Caco-2 (cell line): ENCODE results near the gene SH2D1A. TPM values are rescaled to one million over a fixed set of nuclear protein-coding genes. Genes with fewer than 3 reads are reported as not detected.

Experiments used
- BruUV-seq: library from RNA; stranded (reverse); fragments of 400-500 nt; replicated peaks from 2 replicates; lab custom pipeline; 2021; lab: Mats Ljungman, UMichigan
- CTCF ChIA-PET: fragments of 300-600 bp; sonication (Branson Sonifier 250); formaldehyde crosslinking; loops from one replicate; lab custom pipeline; 2022; ENCODE audit warnings: antibody characterized with exemption; lab: Charles Lee
- POLR2A ChIA-PET: fragments of 300-600 bp; sonication (Branson Sonifier 250); formaldehyde crosslinking; loops from one replicate; lab custom pipeline; 2022; ENCODE audit warnings: antibody characterized with exemption; lab: Charles Lee
- DNase-seq, 2 experiments: peaks; one replicate each; pipeline versions ENCODE4 v3.0.0 to v3.0.0-alpha.2; 2020 to 2022
- H3K27me3 ChIP-seq: replicated peaks from 2 replicates; pipeline ENCODE4 v1.6.0; 2011; ENCODE audit warnings: low read length; ENCODE audit not compliant: control insufficient read depth, insufficient read depth
- H3K36me3 ChIP-seq: 2 replicates; pipeline ENCODE4 v1.5.1; 2011; ENCODE audit warnings: low read length; ENCODE audit not compliant: control insufficient read depth, insufficient read depth
- H3K4me1 ChIP-seq: fragments of 250-450 bp; sonication (Bioruptor Pico); 2 replicates; pipeline ENCODE4 v1.5.1; 2020; ENCODE audit warnings: mild to moderate bottlenecking
- H3K4me3 ChIP-seq: 2 replicates; pipeline ENCODE4 v1.5.1; 2011; ENCODE audit warnings: low read depth, mild to moderate bottlenecking, control low read depth, low read length
- H3K9me3 ChIP-seq: fragments of 250-450 bp; sonication (Bioruptor Pico); 2 replicates; pipeline ENCODE4 v1.5.1; 2020; ENCODE audit warnings: mild to moderate bottlenecking, moderate library complexity
- H3K27ac Mint-ChIP-seq: one replicate; pipeline ENCODE4 v1.8.0; 2022; ENCODE audit warnings: mixed read lengths; ENCODE audit not compliant: unreplicated experiment
- H3K27me3 Mint-ChIP-seq: one replicate; pipeline ENCODE4 v1.8.0; 2022; ENCODE audit warnings: mixed read lengths; ENCODE audit not compliant: insufficient read depth, unreplicated experiment
- H3K36me3 Mint-ChIP-seq: one replicate; pipeline ENCODE4 v1.8.0; 2022; ENCODE audit warnings: mild to moderate bottlenecking, mixed read lengths; ENCODE audit not compliant: insufficient read depth, unreplicated experiment
- H3K4me1 Mint-ChIP-seq: one replicate; pipeline ENCODE4 v1.8.0; 2022; ENCODE audit warnings: low read depth, mixed read lengths; ENCODE audit not compliant: unreplicated experiment
- H3K4me3 Mint-ChIP-seq: one replicate; pipeline ENCODE4 v1.8.0; 2022; ENCODE audit warnings: mild to moderate bottlenecking, moderate library complexity, mixed read lengths; ENCODE audit not compliant: unreplicated experiment
- H3K9me3 Mint-ChIP-seq: one replicate; pipeline ENCODE4 v1.8.0; 2022; ENCODE audit warnings: mixed read lengths; ENCODE audit not compliant: unreplicated experiment
- CTCF ChIP-seq, 2 experiments: fragments of 200-600 bp in 1 of 2; IDR thresholded peaks; 1 replicate in 1 of 2; 2 replicates in 1 of 2; pipeline versions ENCODE4 v1.5.1 to v1.8.0; 2011 to 2022; ENCODE audit warnings: antibody characterized with exemption in 1 of 2, control low read depth in 1 of 2, inconsistent platforms in 1 of 2, low read depth in 1 of 2, low read length in 1 of 2, mild to moderate bottlenecking in 1 of 2, moderate library complexity in 1 of 2; ENCODE audit not compliant: insufficient read depth in 1 of 2, severe bottlenecking in 1 of 2, unreplicated experiment in 1 of 2
- intact Hi-C: fragments of 100-400 bp; cut with micrococcal nuclease; formaldehyde crosslinking; loops from one replicate; pipeline ENCODE4 v1.10.0; 2022; ENCODE audit not compliant: unreplicated experiment
- total RNA-seq: library from RNA; stranded (reverse); gene quantifications from 2 replicates; pipeline ENCODE4 v1.2.3, GENCODE V29; 2022

SH2D1A gene
- total RNA-seq, 1 experiment from 2014 or later, result not detected

DNA sequence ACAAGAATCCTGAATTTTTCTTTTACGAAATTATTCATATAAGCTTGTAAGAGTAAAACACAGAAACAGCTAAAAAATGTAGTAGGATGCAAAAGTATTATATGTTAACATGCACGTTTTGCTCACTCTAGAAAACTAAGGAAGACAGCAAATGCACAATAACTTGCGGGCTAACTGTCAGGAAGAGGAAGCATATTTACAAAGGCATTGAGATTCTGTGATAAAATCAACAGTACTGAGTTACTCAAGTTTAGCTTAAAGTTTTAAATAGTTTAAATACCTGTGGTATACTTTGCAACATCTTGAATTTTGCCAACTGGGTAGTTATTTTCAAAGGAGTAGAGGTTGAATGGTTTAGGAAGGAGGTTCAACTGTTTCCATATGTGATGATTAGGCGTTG lies 37.0 kb downstream of the SH2D1A start:
- DNase-seq, result no peak
- Mint-ChIP-seq H3K27me3 (peaks cover 4% of the 10 kb centered on the region), H3K4me3 (no peak overlapping the region), H3K27ac (no peak overlapping the region), H3K36me3 (no peaks in the 10 kb centered on the region), H3K4me1 (no peaks in the 10 kb centered on the region), H3K9me3 (no peaks in the 10 kb centered on the region)
- CTCF ChIA-PET, result no interaction called here
- no TSS peak for BruUV-seq
- no peak for TF ChIP-seq CTCF (IDR thresholded peaks at IDR 0.05; ENCODE audit: insufficient read depth in 1 of 2, low read depth in 1 of 2, low read length in 1 of 2, severe bottlenecking in 1 of 2, unreplicated experiment in 1 of 2)
- no peaks in the 10 kb centered on the region for H3K4me1 ChIP-seq
- H3K9me3 ChIP-seq, result no peaks in the 10 kb centered on the region
- H3K4me3 ChIP-seq, result no peak overlapping the region
- intact Hi-C loops, result no loop called here
- H3K36me3 ChIP-seq, result no peaks in the 10 kb centered on the region
- POLR2A ChIA-PET, result no interaction called here
- H3K27me3 ChIP-seq, result no peaks in the 10 kb centered on the region

DNA sequence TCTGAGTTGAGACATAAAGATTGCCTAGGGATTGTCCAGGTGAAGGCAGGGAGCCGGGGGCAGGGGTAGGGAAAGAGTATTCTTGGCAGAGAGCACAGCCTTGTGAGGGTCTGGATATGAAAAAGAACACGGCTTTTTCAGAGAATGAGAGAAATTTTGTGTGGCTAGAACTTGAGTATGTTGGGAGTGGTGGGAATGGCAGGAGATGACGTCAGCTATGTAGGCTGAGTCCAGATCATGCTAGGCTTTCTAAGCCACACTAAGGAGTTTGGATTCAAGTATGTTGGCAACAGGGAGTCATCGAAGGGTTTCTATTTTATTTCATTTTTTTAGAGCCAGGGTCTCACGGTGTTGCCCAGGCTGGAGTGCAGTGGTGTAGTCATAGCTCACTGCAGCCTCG lies 40.0 kb downstream of the SH2D1A start:
- H3K27ac Mint-ChIP-seq, result no peak overlapping the region
- no peaks in the 10 kb centered on the region for H3K27me3 Mint-ChIP-seq
- no peak overlapping the region for H3K4me3 ChIP-seq
- H3K4me1 ChIP-seq, result no peaks in the 10 kb centered on the region
- no peak for DNase-seq
- no peaks in the 10 kb centered on the region for H3K36me3 Mint-ChIP-seq
- H3K9me3 Mint-ChIP-seq, result no peaks in the 10 kb centered on the region
- intact Hi-C loops, result loop anchor here (5.0 kb wide), 1 partner anchor 746 kb away; no protein-coding TSS in a partner anchor
- ChIA-PET POLR2A (no interaction called here), CTCF (no interaction called here)
- no peaks in the 10 kb centered on the region for H3K4me1 Mint-ChIP-seq
- no peak for TF ChIP-seq CTCF (IDR thresholded peaks at IDR 0.05; ENCODE audit: insufficient read depth in 1 of 2, low read depth in 1 of 2, low read length in 1 of 2, severe bottlenecking in 1 of 2, unreplicated experiment in 1 of 2)
- H3K36me3 ChIP-seq, result no peaks in the 10 kb centered on the region
- H3K4me3 Mint-ChIP-seq, result no peak overlapping the region
- no TSS peak for BruUV-seq
- H3K9me3 ChIP-seq, result no peaks in the 10 kb centered on the region
- H3K27me3 ChIP-seq, result no peaks in the 10 kb centered on the region

DNA sequence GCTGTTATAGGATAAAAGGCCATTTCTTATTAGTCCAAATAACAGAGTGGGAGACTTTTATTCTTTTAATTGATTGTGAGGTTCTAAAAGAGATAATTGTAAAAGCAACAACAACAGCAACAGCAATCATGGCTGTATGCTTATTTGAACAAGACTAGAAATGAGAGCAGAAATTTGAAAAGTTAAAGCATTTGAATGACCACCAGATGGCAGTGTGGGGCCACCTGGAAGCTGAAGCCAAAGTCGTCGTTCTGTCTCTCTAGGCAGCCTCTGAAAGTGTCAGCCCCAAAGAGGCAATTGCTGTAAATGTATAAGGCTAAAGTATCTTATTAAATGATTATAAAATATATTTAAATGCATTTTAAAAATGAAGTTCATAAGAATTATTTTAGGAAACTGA lies 42.2 kb downstream of the SH2D1A start:
- ChIA-PET POLR2A (no interaction called here), CTCF (no interaction called here)
- no peaks in the 10 kb centered on the region for H3K27me3 ChIP-seq
- peak; percentile 47 to 57 for TF ChIP-seq CTCF (IDR thresholded peaks at IDR 0.05; ENCODE audit: insufficient read depth in 1 of 2, low read depth in 1 of 2, low read length in 1 of 2, severe bottlenecking in 1 of 2, unreplicated experiment in 1 of 2)
- no peaks in the 10 kb centered on the region for H3K9me3 Mint-ChIP-seq
- no TSS peak for BruUV-seq
- no peak overlapping the region for H3K4me3 Mint-ChIP-seq
- intact Hi-C loops, result loop anchor here (2.0 to 5.0 kb wide), 2 partner anchors 178 to 744 kb away; no protein-coding TSS in a partner anchor
- H3K9me3 ChIP-seq, result no peaks in the 10 kb centered on the region
- H3K4me1 Mint-ChIP-seq, result no peaks in the 10 kb centered on the region
- no peaks in the 10 kb centered on the region for H3K36me3 Mint-ChIP-seq
- no peaks in the 10 kb centered on the region for H3K4me1 ChIP-seq
- peak; percentile 33 to 48 for DNase-seq
- no peak overlapping the region for H3K4me3 ChIP-seq
- no peak overlapping the region for H3K27ac Mint-ChIP-seq
- no peaks in the 10 kb centered on the region for H3K27me3 Mint-ChIP-seq
- H3K36me3 ChIP-seq, result no peaks in the 10 kb centered on the region
